Smooth muscle cell (in vitro differentiated cells): ENCODE measurements around the gene PLEKHH2. TPM values are rescaled to one million over a fixed set of nuclear protein-coding genes. Genes with fewer than 3 reads are reported as not detected.

Source experiments
- DNase-seq: peaks from one replicate; lab custom pipeline; 2025; ENCODE audit not compliant: unreplicated experiment; lab: John Stamatoyannopoulos, UW
- H2AFZ ChIP-seq: fragments of 200-600 bp; sonication (generic); 2 replicates; pipeline ENCODE4 v1.6.0; 2016; ENCODE audit warnings: antibody characterized with exemption, low read depth, mild to moderate bottlenecking
- H3F3A ChIP-seq: fragments of 200-600 bp; sonication (generic); 2 replicates; pipeline ENCODE4 v1.6.0; 2017; ENCODE audit warnings: antibody characterized with exemption, low read depth
- H3K27ac ChIP-seq: fragments of 200-600 bp; sonication (generic); 2 replicates; pipeline ENCODE4 v1.5.1; 2016; ENCODE audit warnings: low read depth, mild to moderate bottlenecking
- H3K27me3 ChIP-seq: fragments of 200-600 bp; sonication (generic); 2 replicates; pipeline ENCODE4 v1.6.1; 2016; ENCODE audit warnings: low read depth, mild to moderate bottlenecking
- H3K36me3 ChIP-seq: fragments of 200-600 bp; sonication (generic); 2 replicates; pipeline ENCODE4 v1.5.1; 2016; ENCODE audit warnings: low read depth
- H3K4me1 ChIP-seq: fragments of 200-600 bp; sonication (generic); 2 replicates; pipeline ENCODE4 v1.5.1; 2016; ENCODE audit warnings: low read depth
- H3K4me2 ChIP-seq: fragments of 200-600 bp; sonication (generic); 2 replicates; pipeline ENCODE4 v1.6.0; 2016; ENCODE audit warnings: mild to moderate bottlenecking
- H3K4me3 ChIP-seq: fragments of 200-600 bp; sonication (generic); 2 replicates; pipeline ENCODE4 v1.5.1; 2016; ENCODE audit warnings: mild to moderate bottlenecking
- H3K79me2 ChIP-seq: fragments of 200-600 bp; sonication (generic); 2 replicates; pipeline ENCODE4 v1.6.0; 2016; ENCODE audit warnings: low read depth, mild to moderate bottlenecking
- H3K9ac ChIP-seq: fragments of 200-600 bp; sonication (generic); 2 replicates; pipeline ENCODE4 v1.6.0; 2016; ENCODE audit warnings: low read depth
- H3K9me3 ChIP-seq: fragments of 200-600 bp; sonication (generic); replicated peaks from 2 replicates; pipeline ENCODE4 v1.5.1; 2016; ENCODE audit warnings: low read depth
- H4K20me1 ChIP-seq: fragments of 200-600 bp; sonication (generic); 2 replicates; pipeline ENCODE4 v1.6.0; 2016; ENCODE audit warnings: low read depth
- CTCF ChIP-seq: fragments of 200-600 bp; sonication (generic); IDR thresholded peaks from 2 replicates; pipeline ENCODE4 v1.5.1; 2017; ENCODE audit warnings: borderline replicate concordance, mild to moderate bottlenecking, antibody characterized with exemption; ENCODE audit not compliant: insufficient read depth, poor library complexity, severe bottlenecking
- WGBS: methylation state at CpG from one replicate; pipeline ENCODE4 v1.1.7; 2016; ENCODE audit warnings: low lambda C conversion rate; 5-methylcytosine and 5-hydroxymethylcytosine counted together
- polyA plus RNA-seq: library from polyadenylated mRNA; unstranded; fragments of >200 nt; fragmentation: Nextera tagmentation; extraction: Ambion mirVana; gene quantifications from 2 replicates; pipeline ENCODE4 v1.2.1, GENCODE V29; 2016
- total RNA-seq: library from RNA; depleted of rRNA; stranded (reverse); fragments of >200 nt; gene quantifications from 2 replicates; pipeline ENCODE4 v1.2.3, GENCODE V29; 2014

Gene PLEKHH2
- total and polyA plus RNA-seq, 2 experiments from 2014 or later = 0.69 to 2.1 TPM

- Histone ChIP-seq H2AFZ (no peak overlapping the region), H3K27ac (no peak overlapping the region), H3F3A (no peaks in the 10 kb centered on the region), H4K20me1 (no peaks in the 10 kb centered on the region), H3K4me3 (no peak overlapping the region), H3K27me3 (no peaks in the 10 kb centered on the region), H3K36me3 (no peaks in the 10 kb centered on the region), H3K79me2 (no peaks in the 10 kb centered on the region), H3K4me2 (no peak overlapping the region), H3K4me1 (no peaks in the 10 kb centered on the region), H3K9ac (no peak overlapping the region), H3K9me3 (no peaks in the 10 kb centered on the region)
- DNase-seq = no peak
- TF ChIP-seq CTCF = no peak
- 91% methylated on average over 10 of the region's 10 CpGs for WGBS
Observed at GRCh38 chr2:43619511-43619910, 17.5 kb upstream of the PLEKHH2 start.

- no peak overlapping the region for H3K9ac ChIP-seq
- no peaks in the 10 kb centered on the region for H3K4me1 ChIP-seq
- DNase-seq = no peak
- H3F3A ChIP-seq = no peaks in the 10 kb centered on the region
- H3K4me3 ChIP-seq = no peak overlapping the region
- no peaks in the 10 kb centered on the region for H3K9me3 ChIP-seq
- no peak overlapping the region for H3K27ac ChIP-seq
- H3K4me2 ChIP-seq = no peak overlapping the region
- no peak overlapping the region for H2AFZ ChIP-seq
- no peak for TF ChIP-seq CTCF
- 47% methylated on average over 6 of the region's 6 CpGs for WGBS
- no peaks in the 10 kb centered on the region for H4K20me1 ChIP-seq
- H3K27me3 ChIP-seq = peaks cover 7% of the 10 kb centered on the region
- H3K79me2 ChIP-seq = no peaks in the 10 kb centered on the region
- no peaks in the 10 kb centered on the region for H3K36me3 ChIP-seq
Observed at GRCh38 chr2:43622931-43623451, 14.1 kb upstream of the PLEKHH2 start.

GRCh38 chr2:43631618-43632317 lies 5.3 kb upstream of the PLEKHH2 start:
- Histone ChIP-seq H3K9me3 (no peaks in the 10 kb centered on the region), H3K4me3 (no peak overlapping the region), H3K79me2 (no peaks in the 10 kb centered on the region), H2AFZ (no peak overlapping the region), H3K4me1 (no peaks in the 10 kb centered on the region), H3K36me3 (no peaks in the 10 kb centered on the region), H3F3A (no peaks in the 10 kb centered on the region), H3K27me3 (peaks cover 7% of the 10 kb centered on the region), H3K27ac (no peak overlapping the region), H3K9ac (no peak overlapping the region), H4K20me1 (no peaks in the 10 kb centered on the region), H3K4me2 (no peak overlapping the region)
- 91% methylated on average over 11 of the region's 11 CpGs for WGBS
- DNase-seq = no peak
- TF ChIP-seq CTCF = no peak
